Tracheal epithelial cell (primary cell): Measurements from ENCODE around the gene GINS3. TPM values are rescaled to one million over a fixed set of nuclear protein-coding genes. Genes with fewer than 3 reads are reported as not detected.

ENCODE experiments used
- total RNA-seq: library from RNA; depleted of rRNA; stranded (reverse); fragments of >200 nt; gene quantifications from 2 replicates; pipeline ENCODE4 v1.2.1, GENCODE V29; 2014

The GINS3 gene
- total RNA-seq, result 1.5 and 2.2 TPM in 2 replicates

GRCh38 chr16:58392215-58393137 is at the start of gene GINS3:
Gene GINS3 (plus strand): TSS chr16:58392471. CDS start chr16:58392602, 131 bp downstream.

Other genes starting within 250 kb of the GINS3 start
- 32.5 and 54.6 TPM in 2 replicates for gene CSNK2A2, start 194.4 kb upstream of the GINS3 start, total RNA-seq
- not detected in 2 replicates for gene PRSS54, start 97.4 kb upstream of the GINS3 start, total RNA-seq
- gene NDRG4, start 107.7 kb downstream of the GINS3 start, total RNA-seq, result 5.8 and 15.9 TPM in 2 replicates
- 21.9 and 22.6 TPM in 2 replicates for gene SETD6, start 123.0 kb downstream of the GINS3 start, total RNA-seq
- 123 and 142 TPM in 2 replicates for gene CNOT1, start 237.4 kb downstream of the GINS3 start, total RNA-seq